Measurements from ENCODE around the gene LSG1. TPM values are rescaled to one million over a fixed set of nuclear protein-coding genes. Genes with fewer than 3 reads are reported as not detected.

LSG1 gene
- total and polyA plus RNA-seq, 2 experiments from 2014 or later = 49.2 to 57.1 TPM

Small RNAs within 50 kb of the gene (small RNA-seq; reads per million reads assigned to genes)
- not detected for gene AC046143.2 (ENCODE audit: low replicate concordance)

Other genes starting within 250 kb of the LSG1 start
- gene ATP13A3, start 185.2 kb downstream of the LSG1 start, total RNA-seq (2014; rRNA removed; shearing (Covaris generic)) = 164 and 202 TPM in 2 replicates
- gene ATP13A3, start 185.2 kb downstream of the LSG1 start, polyA plus RNA-seq (2016; fragmentation: Nextera tagmentation; extraction: Ambion mirVana) = 17.2 and 20.0 TPM in 2 replicates
- 10.5 and 11.3 TPM in 2 replicates for gene TMEM44, start 38.8 kb downstream of the LSG1 start, total RNA-seq (2014; rRNA removed; shearing (Covaris generic))
- gene TMEM44, start 38.8 kb downstream of the LSG1 start, polyA plus RNA-seq (2016; fragmentation: Nextera tagmentation; extraction: Ambion mirVana) = 9.4 and 10.0 TPM in 2 replicates
- 3.3 and 6.4 TPM in 2 replicates for gene FAM43A, start 13.7 kb upstream of the LSG1 start, total RNA-seq (2014; rRNA removed; shearing (Covaris generic))
- gene FAM43A, start 13.7 kb upstream of the LSG1 start, polyA plus RNA-seq (2016; fragmentation: Nextera tagmentation; extraction: Ambion mirVana) = 2.4 and 2.5 TPM in 2 replicates